ENCODE measurements around the gene SERBP1. TPM values are rescaled to one million over a fixed set of nuclear protein-coding genes. Genes with fewer than 3 reads are reported as not detected.

Gene SERBP1
- total and polyA plus RNA-seq, 2 of the 8 experiments (the other 6 are each of a cell fraction or from before 2014, with no cell fraction given), result 229 to 536 TPM

DNA sequence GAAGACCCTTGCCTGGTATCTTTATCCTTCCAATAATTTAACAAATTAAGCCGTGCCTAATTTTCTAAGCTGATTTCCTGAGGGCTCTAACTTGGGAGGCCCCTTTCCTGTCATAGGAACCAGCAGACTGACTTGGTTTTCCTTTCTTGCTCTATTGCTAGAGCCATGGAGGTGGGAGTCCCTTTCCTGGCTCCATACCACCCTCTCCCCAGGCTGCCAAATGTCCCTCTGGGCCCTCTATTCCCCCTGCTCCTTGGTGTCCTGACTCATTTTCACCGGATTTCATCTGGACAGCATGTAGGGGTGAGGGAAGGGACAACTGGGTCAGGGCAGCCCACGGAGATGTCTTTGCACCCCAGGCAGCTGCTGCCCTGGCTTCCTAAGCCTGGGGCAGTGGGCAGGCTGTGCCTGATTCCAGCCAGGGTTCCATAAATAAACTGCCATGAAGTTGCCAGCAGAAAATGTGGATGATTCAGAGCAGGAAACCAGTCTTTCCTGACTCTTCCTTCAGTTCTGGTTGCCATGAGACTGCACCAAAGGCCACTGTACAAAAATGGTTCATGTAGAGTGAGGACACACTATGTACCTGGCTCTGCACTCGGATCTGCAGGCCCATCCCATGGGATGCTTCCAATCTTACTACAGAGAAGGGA, 38.0 kb upstream of the SERBP1 start (continued):
- TF ChIP-seq HDAC2 (IDR thresholded peaks at IDR 0.05; ENCODE audit: borderline replicate concordance in 1 of 2, low read depth in 2 of 2, low read length in 2 of 2) (no peak), JUN (IDR thresholded peaks at IDR 0.05; ENCODE audit: low read depth, low read length) (no peak), CREB1 (IDR thresholded peaks at IDR 0.05) (no peak), KDM1A (IDR thresholded peaks at IDR 0.05; ENCODE audit: borderline replicate concordance, low read length) (no peak), KDM5A (IDR thresholded peaks at IDR 0.05; ENCODE audit: low read length) (no peak), GABPA (IDR thresholded peaks at IDR 0.05; ENCODE audit: borderline replicate concordance, insufficient read depth, low read length) (no peak), SIRT6 (IDR thresholded peaks at IDR 0.05; ENCODE audit: low read length) (no peak), POLR2A (IDR thresholded peaks at IDR 0.05; ENCODE audit: control extremely low read depth in 1 of 2, low read depth in 2 of 2, low read length in 2 of 2) (no peak)
- TF ChIP-seq, protein P1, sequence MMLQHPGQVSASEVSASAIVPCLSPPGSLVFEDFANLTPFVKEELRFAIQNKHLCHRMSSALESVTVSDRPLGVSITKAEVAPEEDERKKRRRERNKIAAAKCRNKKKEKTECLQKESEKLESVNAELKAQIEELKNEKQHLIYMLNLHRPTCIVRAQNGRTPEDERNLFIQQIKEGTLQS (IDR thresholded peaks at IDR 0.05; ENCODE audit: insufficient read depth, low read depth, low read length), result no peak
